Liver (tissue), 9 donors: ENCODE data around the gene AKT1S1. TPM values are rescaled to one million over a fixed set of nuclear protein-coding genes. Genes with fewer than 3 reads are reported as not detected.

Experiments used
- DNase-seq: peaks from one replicate; pipeline ENCODE4 v3.0.0-alpha.2; 2017; ENCODE audit warnings: low spot score
- H3K27ac ChIP-seq, 2 donors: one replicate each; pipeline ENCODE4 v1.7.0; 2013; ENCODE audit warnings: inconsistent platforms in 2 of 2, low read length in 2 of 2, control low read depth in 1 of 2, low read depth in 1 of 2, mild to moderate bottlenecking in 1 of 2
- H3K27me3 ChIP-seq, 4 donors: one replicate each; pipeline versions ENCODE4 v1.6.1 to v1.7.0; 2013; ENCODE audit warnings: low read length in 3 of 4, inconsistent platforms in 1 of 4, mild to moderate bottlenecking in 1 of 4, moderate library complexity in 1 of 4; ENCODE audit not compliant: control insufficient read depth in 4 of 4, insufficient read depth in 4 of 4
- H3K36me3 ChIP-seq, 4 donors: one replicate each; pipeline versions ENCODE4 v1.6.1 to v1.7.0; 2013; ENCODE audit warnings: low read length in 3 of 4, mild to moderate bottlenecking in 3 of 4, low read depth in 1 of 4, moderate library complexity in 1 of 4; ENCODE audit not compliant: control insufficient read depth in 4 of 4, insufficient read depth in 3 of 4
- H3K4me1 ChIP-seq, 4 donors: one replicate each; pipeline versions ENCODE4 v1.6.1 to v1.7.0; 2013; ENCODE audit warnings: low read length in 3 of 4, mild to moderate bottlenecking in 3 of 4, moderate library complexity in 1 of 4; ENCODE audit not compliant: control insufficient read depth in 4 of 4, insufficient read depth in 4 of 4
- H3K4me3 ChIP-seq, 3 donors: one replicate each; pipeline versions ENCODE4 v1.6.1 to v1.7.0; 2013; ENCODE audit warnings: low read length in 3 of 3, control low read depth in 1 of 3, low read depth in 1 of 3, mild to moderate bottlenecking in 1 of 3
- H3K9ac ChIP-seq, 2 donors: one replicate each; pipeline ENCODE4 v1.7.0; 2013; ENCODE audit warnings: low read length in 2 of 2, mild to moderate bottlenecking in 2 of 2, moderate library complexity in 2 of 2, control low read depth in 1 of 2, low read depth in 1 of 2
- H3K9me3 ChIP-seq, 4 donors: one replicate each; pipeline versions ENCODE4 v1.6.1 to v1.7.0; 2013; ENCODE audit warnings: low read length in 3 of 4; ENCODE audit not compliant: control insufficient read depth in 4 of 4
- EGR1 ChIP-seq, 2 donors: IDR thresholded peaks; 2 replicates each; pipeline ENCODE4 v1.6.1; 2016 to 2018; ENCODE audit warnings: antibody characterized with exemption in 2 of 2, low read depth in 2 of 2
- FOXA1 ChIP-seq: IDR thresholded peaks from 2 replicates; pipeline ENCODE4 v1.6.1; 2016; ENCODE audit warnings: antibody characterized with exemption
- FOXA2 ChIP-seq: IDR thresholded peaks from 2 replicates; pipeline ENCODE4 v1.6.1; 2016; ENCODE audit warnings: antibody characterized with exemption
- GABPA ChIP-seq, 2 donors: IDR thresholded peaks in 1 of 2; conservative IDR thresholded peaks in 1 of 2; 2 replicates each; pipeline ENCODE4 v1.6.1; 2016; ENCODE audit warnings: antibody characterized with exemption in 2 of 2, mild to moderate bottlenecking in 1 of 2, moderate library complexity in 1 of 2
- HNF4A ChIP-seq, 2 donors: conservative IDR thresholded peaks; 2 replicates each; pipeline ENCODE4 v1.6.1; 2016; ENCODE audit warnings: antibody characterized with exemption in 2 of 2, mild to moderate bottlenecking in 2 of 2
- HNF4G ChIP-seq: IDR thresholded peaks from 2 replicates; pipeline ENCODE4 v1.6.1; 2016; ENCODE audit warnings: antibody characterized with exemption
- JUND ChIP-seq, 2 donors: IDR thresholded peaks; 2 replicates each; pipeline ENCODE4 v1.6.1; 2016; ENCODE audit warnings: antibody characterized with exemption in 2 of 2
- RXRA ChIP-seq, 2 donors: IDR thresholded peaks; 2 replicates each; pipeline ENCODE4 v1.6.1; 2017 to 2018; ENCODE audit warnings: antibody characterized with exemption in 2 of 2, mild to moderate bottlenecking in 1 of 2
- SP1 ChIP-seq: IDR thresholded peaks from 2 replicates; pipeline ENCODE4 v1.6.1; 2018; ENCODE audit warnings: antibody characterized with exemption, mild to moderate bottlenecking
- TAF1 ChIP-seq: conservative IDR thresholded peaks from 2 replicates; pipeline ENCODE4 v1.6.1; 2016; ENCODE audit warnings: antibody characterized with exemption, mild to moderate bottlenecking
- YY1 ChIP-seq: IDR thresholded peaks from 2 replicates; pipeline ENCODE4 v1.6.1; 2016; ENCODE audit warnings: antibody characterized with exemption, mild to moderate bottlenecking
- WGBS: extraction: QIAGEN DNeasy Blood & Tissue Kit; methylation state at CpG from one replicate; pipeline ENCODE4 v1.1.7; 2013; 5-methylcytosine and 5-hydroxymethylcytosine counted together
- polyA plus RNA-seq, 2 donors: library from polyadenylated mRNA; stranded (reverse) in 1 of 2; unstranded in 1 of 2; fragments of 200-250 nt in 1 of 2; fragments of >200 nt in 1 of 2; fragmentation: Nextera tagmentation in 1 of 2; extraction: Ambion mirVana in 1 of 2; gene quantifications; one replicate each; pipeline versions ENCODE4 v1.2.1 to v1.2.3, GENCODE V29; 2013 to 2015
- total RNA-seq, 2 donors: library from RNA; depleted of rRNA; stranded (reverse); fragments of >200 nt; gene quantifications; one replicate each; pipeline ENCODE4 v1.2.3, GENCODE V29; 2014
- TF ChIP-seq, protein P1 (sequence below): IDR thresholded peaks from 2 replicates; pipeline ENCODE4 v1.6.1; 2016; ENCODE audit warnings: antibody characterized with exemption
- TF ChIP-seq, protein P2 (sequence below): fragments of 150-350 bp; IDR thresholded peaks from 2 replicates; pipeline ENCODE4 v1.5.1; 2017; ENCODE audit warnings: improper control_type of control experiment, low read depth, low read length; ENCODE audit not compliant: missing input control
- TF ChIP-seq, protein P3 (sequence below): IDR thresholded peaks from 2 replicates; pipeline ENCODE4 v1.6.1; 2016; ENCODE audit warnings: antibody characterized with exemption
- TF ChIP-seq, protein P4 (sequence below): IDR thresholded peaks from 2 replicates; pipeline ENCODE4 v1.6.1; 2016; ENCODE audit warnings: antibody characterized with exemption, mild to moderate bottlenecking
- TF ChIP-seq, protein P5 (sequence below): IDR thresholded peaks from 2 replicates; pipeline ENCODE4 v1.6.1; 2016; ENCODE audit warnings: antibody characterized with exemption
- donor health status: healthy.
- donor health status: healthy.
- donor health status: healthy.
- donor health status: healthy.
- donor health status: healthy.

AKT1S1 gene
- total and polyA plus RNA-seq, 4 donors, result 6.8 to 43.9 (median 12.9) TPM

DNA sequence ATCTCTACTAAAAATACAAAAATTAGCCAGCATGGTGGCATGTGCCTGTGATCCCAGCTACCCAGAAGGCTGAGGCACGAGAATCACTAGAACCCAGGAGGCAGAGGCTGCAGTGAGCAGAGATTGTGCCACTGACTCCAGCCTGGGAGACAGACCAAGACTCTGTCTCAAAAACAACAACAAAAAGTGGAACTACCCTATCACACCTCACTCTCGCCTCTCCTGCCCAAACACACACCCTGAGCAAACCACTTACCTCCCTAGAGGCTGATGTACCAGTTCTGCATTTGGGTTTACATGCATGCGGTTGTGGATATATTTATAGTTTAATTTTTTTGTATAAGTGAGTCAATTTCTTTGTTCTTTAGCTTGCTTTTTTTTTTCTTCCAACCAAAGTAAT lies 33.9 kb downstream of the AKT1S1 start:
- H3K9ac ChIP-seq, result no peak overlapping the region
- no peaks in the 10 kb centered on the region for H3K9me3 ChIP-seq
- TF ChIP-seq FOXA1 (no peak), SP1 (no peak), YY1 (no peak), EGR1 (IDR thresholded peaks at IDR 0.05; ENCODE audit: low read depth in 2 of 2) (no peak), GABPA (IDR thresholded peaks at IDR 0.05 in 1 of 2, conservative IDR thresholded peaks at IDR 0.05 in 1 of 2) (no peak)
- TF ChIP-seq, protein P1, sequence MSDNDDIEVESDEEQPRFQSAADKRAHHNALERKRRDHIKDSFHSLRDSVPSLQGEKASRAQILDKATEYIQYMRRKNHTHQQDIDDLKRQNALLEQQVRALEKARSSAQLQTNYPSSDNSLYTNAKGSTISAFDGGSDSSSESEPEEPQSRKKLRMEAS, result no peak
- TF ChIP-seq, protein P2, sequence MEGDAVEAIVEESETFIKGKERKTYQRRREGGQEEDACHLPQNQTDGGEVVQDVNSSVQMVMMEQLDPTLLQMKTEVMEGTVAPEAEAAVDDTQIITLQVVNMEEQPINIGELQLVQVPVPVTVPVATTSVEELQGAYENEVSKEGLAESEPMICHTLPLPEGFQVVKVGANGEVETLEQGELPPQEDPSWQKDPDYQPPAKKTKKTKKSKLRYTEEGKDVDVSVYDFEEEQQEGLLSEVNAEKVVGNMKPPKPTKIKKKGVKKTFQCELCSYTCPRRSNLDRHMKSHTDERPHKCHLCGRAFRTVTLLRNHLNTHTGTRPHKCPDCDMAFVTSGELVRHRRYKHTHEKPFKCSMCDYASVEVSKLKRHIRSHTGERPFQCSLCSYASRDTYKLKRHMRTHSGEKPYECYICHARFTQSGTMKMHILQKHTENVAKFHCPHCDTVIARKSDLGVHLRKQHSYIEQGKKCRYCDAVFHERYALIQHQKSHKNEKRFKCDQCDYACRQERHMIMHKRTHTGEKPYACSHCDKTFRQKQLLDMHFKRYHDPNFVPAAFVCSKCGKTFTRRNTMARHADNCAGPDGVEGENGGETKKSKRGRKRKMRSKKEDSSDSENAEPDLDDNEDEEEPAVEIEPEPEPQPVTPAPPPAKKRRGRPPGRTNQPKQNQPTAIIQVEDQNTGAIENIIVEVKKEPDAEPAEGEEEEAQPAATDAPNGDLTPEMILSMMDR, result no peak
- TF ChIP-seq, protein P3, sequence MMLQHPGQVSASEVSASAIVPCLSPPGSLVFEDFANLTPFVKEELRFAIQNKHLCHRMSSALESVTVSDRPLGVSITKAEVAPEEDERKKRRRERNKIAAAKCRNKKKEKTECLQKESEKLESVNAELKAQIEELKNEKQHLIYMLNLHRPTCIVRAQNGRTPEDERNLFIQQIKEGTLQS, result no peak
- TF ChIP-seq, protein P4, sequence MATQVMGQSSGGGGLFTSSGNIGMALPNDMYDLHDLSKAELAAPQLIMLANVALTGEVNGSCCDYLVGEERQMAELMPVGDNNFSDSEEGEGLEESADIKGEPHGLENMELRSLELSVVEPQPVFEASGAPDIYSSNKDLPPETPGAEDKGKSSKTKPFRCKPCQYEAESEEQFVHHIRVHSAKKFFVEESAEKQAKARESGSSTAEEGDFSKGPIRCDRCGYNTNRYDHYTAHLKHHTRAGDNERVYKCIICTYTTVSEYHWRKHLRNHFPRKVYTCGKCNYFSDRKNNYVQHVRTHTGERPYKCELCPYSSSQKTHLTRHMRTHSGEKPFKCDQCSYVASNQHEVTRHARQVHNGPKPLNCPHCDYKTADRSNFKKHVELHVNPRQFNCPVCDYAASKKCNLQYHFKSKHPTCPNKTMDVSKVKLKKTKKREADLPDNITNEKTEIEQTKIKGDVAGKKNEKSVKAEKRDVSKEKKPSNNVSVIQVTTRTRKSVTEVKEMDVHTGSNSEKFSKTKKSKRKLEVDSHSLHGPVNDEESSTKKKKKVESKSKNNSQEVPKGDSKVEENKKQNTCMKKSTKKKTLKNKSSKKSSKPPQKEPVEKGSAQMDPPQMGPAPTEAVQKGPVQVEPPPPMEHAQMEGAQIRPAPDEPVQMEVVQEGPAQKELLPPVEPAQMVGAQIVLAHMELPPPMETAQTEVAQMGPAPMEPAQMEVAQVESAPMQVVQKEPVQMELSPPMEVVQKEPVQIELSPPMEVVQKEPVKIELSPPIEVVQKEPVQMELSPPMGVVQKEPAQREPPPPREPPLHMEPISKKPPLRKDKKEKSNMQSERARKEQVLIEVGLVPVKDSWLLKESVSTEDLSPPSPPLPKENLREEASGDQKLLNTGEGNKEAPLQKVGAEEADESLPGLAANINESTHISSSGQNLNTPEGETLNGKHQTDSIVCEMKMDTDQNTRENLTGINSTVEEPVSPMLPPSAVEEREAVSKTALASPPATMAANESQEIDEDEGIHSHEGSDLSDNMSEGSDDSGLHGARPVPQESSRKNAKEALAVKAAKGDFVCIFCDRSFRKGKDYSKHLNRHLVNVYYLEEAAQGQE, result no peak
- no peak overlapping the region for H3K4me3 ChIP-seq
- H3K36me3 ChIP-seq, result peaks cover 1 to 14% (median 7%) of the 10 kb centered on the region in 4 donors
- H3K4me1 ChIP-seq, result no peaks in the 10 kb centered on the region
- 90% methylated on average over 3 of the region's 3 CpGs for WGBS
- H3K27ac ChIP-seq, result no peak overlapping the region
- DNase-seq, result no peak
- H3K27me3 ChIP-seq, result no peaks in the 10 kb centered on the region

DNA sequence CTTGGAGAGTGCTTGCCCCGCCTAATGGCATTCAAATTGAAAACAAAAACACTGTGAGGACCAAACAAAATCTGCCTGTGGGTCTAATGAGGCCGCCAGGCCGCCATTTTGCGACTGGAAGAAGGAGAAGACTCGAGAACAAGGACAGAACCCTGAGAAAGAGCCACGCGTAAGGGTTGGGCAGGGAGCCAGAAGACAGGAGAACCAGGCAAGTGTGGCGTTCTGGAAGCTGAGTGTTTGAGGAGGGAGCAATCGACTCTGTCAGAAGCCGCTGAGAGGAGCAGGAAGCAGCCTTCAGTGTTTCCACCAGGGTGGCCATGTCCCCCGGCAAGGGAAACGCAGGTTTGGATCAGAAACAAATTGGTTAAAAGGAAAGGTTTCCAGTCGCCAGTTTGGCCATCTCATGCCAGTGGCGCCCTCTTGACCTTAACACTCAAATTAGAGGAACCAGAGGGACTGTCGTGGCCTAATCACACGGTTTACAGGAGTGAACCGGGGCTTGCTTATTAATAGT lies 36.4 kb downstream of the AKT1S1 start:
- Histone ChIP-seq H3K9me3 (no peaks in the 10 kb centered on the region), H3K9ac (no peak overlapping the region), H3K36me3 (peaks cover 4 to 23% (median 10%) of the 10 kb centered on the region in 4 donors), H3K4me1 (no peaks in the 10 kb centered on the region), H3K27ac (no peak overlapping the region), H3K4me3 (no peak overlapping the region), H3K27me3 (no peaks in the 10 kb centered on the region)
- no peak for DNase-seq
- WGBS, result 94% methylated on average over 17 of the region's 17 CpGs
- TF ChIP-seq YY1 (no peak), SP1 (no peak), JUND (IDR thresholded peaks at IDR 0.05) (no peak), FOXA2 (no peak), HNF4A (conservative IDR thresholded peaks at IDR 0.05) (no peak), HNF4G (no peak), EGR1 (IDR thresholded peaks at IDR 0.05; ENCODE audit: low read depth in 2 of 2) (no peak), TAF1 (no peak), RXRA (IDR thresholded peaks at IDR 0.05) (no peak)
- TF ChIP-seq, protein P4, result no peak
- TF ChIP-seq, protein P5, sequence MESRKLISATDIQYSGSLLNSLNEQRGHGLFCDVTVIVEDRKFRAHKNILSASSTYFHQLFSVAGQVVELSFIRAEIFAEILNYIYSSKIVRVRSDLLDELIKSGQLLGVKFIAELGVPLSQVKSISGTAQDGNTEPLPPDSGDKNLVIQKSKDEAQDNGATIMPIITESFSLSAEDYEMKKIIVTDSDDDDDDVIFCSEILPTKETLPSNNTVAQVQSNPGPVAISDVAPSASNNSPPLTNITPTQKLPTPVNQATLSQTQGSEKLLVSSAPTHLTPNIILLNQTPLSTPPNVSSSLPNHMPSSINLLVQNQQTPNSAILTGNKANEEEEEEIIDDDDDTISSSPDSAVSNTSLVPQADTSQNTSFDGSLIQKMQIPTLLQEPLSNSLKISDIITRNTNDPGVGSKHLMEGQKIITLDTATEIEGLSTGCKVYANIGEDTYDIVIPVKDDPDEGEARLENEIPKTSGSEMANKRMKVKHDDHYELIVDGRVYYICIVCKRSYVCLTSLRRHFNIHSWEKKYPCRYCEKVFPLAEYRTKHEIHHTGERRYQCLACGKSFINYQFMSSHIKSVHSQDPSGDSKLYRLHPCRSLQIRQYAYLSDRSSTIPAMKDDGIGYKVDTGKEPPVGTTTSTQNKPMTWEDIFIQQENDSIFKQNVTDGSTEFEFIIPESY, result no peak
- TF ChIP-seq, protein P1, result no peak
- TF ChIP-seq, protein P3, result no peak
- TF ChIP-seq, protein P2, result no peak
